IMR-90 (cell line): Measurements from ENCODE around the gene PPP1R9B. TPM values are rescaled to one million over a fixed set of nuclear protein-coding genes. Genes with fewer than 3 reads are reported as not detected.

Experiments
- ATAC-seq: fragments of 200-7000 bp; cut with Tn5 transposase; 2 replicates; pipeline ENCODE4 v1.9.1; 2020; ENCODE audit warnings: low read depth, mild to moderate bottlenecking, moderate library complexity
- BruUV-seq: library from RNA; stranded (reverse); fragments of 400-500 nt; replicated peaks from 2 replicates; lab custom pipeline; 2021; lab: Mats Ljungman, UMichigan
- CTCF ChIA-PET: fragments of 300-600 bp; formaldehyde crosslinking; extraction: SDS; loops from one replicate; lab custom pipeline; 2021; ENCODE audit warnings: antibody characterized with exemption; lab: Yijun Ruan, JAX
- POLR2A ChIA-PET: fragments of 300-600 bp; sonication (Branson Sonifier 250); formaldehyde crosslinking; loops from one replicate; lab custom pipeline; 2022; ENCODE audit warnings: antibody characterized with exemption; ENCODE audit not compliant: unreplicated experiment; lab: Charles Lee
- DNase-seq: peaks from one replicate; pipeline ENCODE4 v3.0.0; 2013
- H2AFZ ChIP-seq: replicated peaks from 2 replicates; pipeline ENCODE3; 2013; ENCODE audit warnings: low read length, mild to moderate bottlenecking; ENCODE audit not compliant: poor library complexity
- H2AK5ac ChIP-seq: 2 replicates; pipeline ENCODE4 v1.6.1; 2013; ENCODE audit warnings: low read depth, low read length, inconsistent platforms
- H2AK9ac ChIP-seq: replicated peaks from 2 replicates; pipeline ENCODE3; 2013; ENCODE audit warnings: mild to moderate bottlenecking, low read depth, low read length, moderate library complexity; ENCODE audit not compliant: poor library complexity
- H2BK120ac ChIP-seq: 2 replicates; pipeline ENCODE4 v1.6.1; 2013; ENCODE audit warnings: low read depth, low read length, inconsistent platforms
- H2BK15ac ChIP-seq: 3 replicates; pipeline ENCODE4 v1.6.1; 2013; ENCODE audit warnings: low read depth, low read length, inconsistent platforms
- H2BK20ac ChIP-seq: 2 replicates; pipeline ENCODE4 v1.6.1; 2013; ENCODE audit warnings: low read depth, mild to moderate bottlenecking, inconsistent platforms, low read length, moderate library complexity
- H2BK5ac ChIP-seq: 2 replicates; pipeline ENCODE4 v1.6.1; 2013; ENCODE audit warnings: mild to moderate bottlenecking, low read depth, low read length, inconsistent platforms; ENCODE audit not compliant: poor library complexity, severe bottlenecking
- H3K14ac ChIP-seq: replicated peaks from 2 replicates; pipeline ENCODE4 v1.6.1; 2013; ENCODE audit warnings: low read depth, low read length, inconsistent platforms
- H3K18ac ChIP-seq: 2 replicates; pipeline ENCODE4 v1.6.1; 2013; ENCODE audit warnings: low read depth, low read length, control low read depth
- H3K23ac ChIP-seq: 2 replicates; pipeline ENCODE4 v1.6.1; 2013; ENCODE audit warnings: low read depth, low read length, inconsistent platforms
- H3K27ac ChIP-seq: 2 replicates; pipeline ENCODE4 v1.5.1; 2013; ENCODE audit warnings: mild to moderate bottlenecking, control low read depth, low read length; ENCODE audit not compliant: insufficient read depth
- H3K27me3 ChIP-seq: 2 replicates; pipeline ENCODE4 v1.6.1; 2013; ENCODE audit warnings: low read length; ENCODE audit not compliant: control insufficient read depth, insufficient read depth
- H3K36me3 ChIP-seq: 2 replicates; pipeline ENCODE4 v1.6.1; 2013; ENCODE audit warnings: low read length, mixed read lengths; ENCODE audit not compliant: control insufficient read depth, insufficient read depth
- H3K4ac ChIP-seq: 2 replicates; pipeline ENCODE4 v1.6.1; 2013; ENCODE audit warnings: low read depth, low read length, inconsistent platforms
- H3K4me1 ChIP-seq: 2 replicates; pipeline ENCODE4 v1.6.1; 2013; ENCODE audit warnings: low read length, mixed read lengths; ENCODE audit not compliant: control insufficient read depth, insufficient read depth
- H3K4me2 ChIP-seq: 2 replicates; pipeline ENCODE4 v1.6.1; 2013; ENCODE audit warnings: low read depth, mild to moderate bottlenecking, control low read depth, low read length, moderate library complexity
- H3K4me3 ChIP-seq: 2 replicates; pipeline ENCODE4 v1.5.1; 2013; ENCODE audit warnings: low read depth, mild to moderate bottlenecking, control low read depth, low read length, moderate library complexity; ENCODE audit not compliant: insufficient read depth
- H3K56ac ChIP-seq: 2 replicates; pipeline ENCODE4 v1.6.1; 2013; ENCODE audit warnings: low read length, inconsistent platforms; ENCODE audit not compliant: insufficient read depth; ENCODE audit errors: extremely low read depth
- H3K79me1 ChIP-seq, 2 experiments: 2 replicates each; pipeline ENCODE4 v1.6.1; 2013; ENCODE audit warnings: low read length in 2 of 2, inconsistent platforms in 1 of 2, low read depth in 1 of 2
- H3K9ac ChIP-seq: 2 replicates; pipeline ENCODE4 v1.6.1; 2013; ENCODE audit warnings: low read depth, low read length, control low read depth
- H3K9me1 ChIP-seq: 2 replicates; pipeline ENCODE4 v1.6.1; 2013; ENCODE audit warnings: low read length, inconsistent platforms; ENCODE audit not compliant: insufficient read depth
- H3K9me3 ChIP-seq: 2 replicates; pipeline ENCODE4 v1.6.1; 2013; ENCODE audit warnings: low read length; ENCODE audit not compliant: control insufficient read depth, insufficient read depth
- H4K20me1 ChIP-seq: 2 replicates; pipeline ENCODE4 v1.6.1; 2013; ENCODE audit warnings: low read length, inconsistent platforms; ENCODE audit not compliant: insufficient read depth
- H4K5ac ChIP-seq: 2 replicates; pipeline ENCODE4 v1.6.1; 2013; ENCODE audit warnings: mild to moderate bottlenecking, low read depth, low read length, control low read depth
- H4K8ac ChIP-seq, 2 experiments: 2 replicates each; pipeline ENCODE4 v1.6.1; 2013; ENCODE audit warnings: low read depth in 2 of 2, low read length in 2 of 2, control low read depth in 1 of 2, inconsistent platforms in 1 of 2
- H4K91ac ChIP-seq: 2 replicates; pipeline ENCODE4 v1.6.1; 2013; ENCODE audit warnings: low read depth, low read length, inconsistent platforms; ENCODE audit not compliant: insufficient read depth
- CEBPB ChIP-seq: IDR thresholded peaks from 2 replicates; pipeline ENCODE4 v1.6.1; 2012; ENCODE audit warnings: low read depth, low read length, improper control_type of control experiment
- FOS ChIP-seq: fragments of 150-350 bp; IDR thresholded peaks from 2 replicates; pipeline ENCODE4 v1.6.1; 2016; ENCODE audit warnings: low read depth, low read length
- MXI1 ChIP-seq: IDR thresholded peaks from 2 replicates; pipeline ENCODE4 v1.6.1; 2012; ENCODE audit warnings: low read depth, mild to moderate bottlenecking, low read length, moderate library complexity, borderline replicate concordance
- NFE2L2 ChIP-seq: fragments of 150-350 bp; IDR thresholded peaks from 2 replicates; pipeline ENCODE4 v1.6.1; 2016; ENCODE audit warnings: low read depth, mild to moderate bottlenecking, low read length
- POLR2A ChIP-seq: IDR thresholded peaks from 2 replicates; pipeline ENCODE4 v1.6.1; 2012; ENCODE audit warnings: mild to moderate bottlenecking, low read depth, low read length
- RAD21 ChIP-seq: IDR thresholded peaks from 2 replicates; pipeline ENCODE4 v1.6.1; 2012; ENCODE audit warnings: low read length, improper control_type of control experiment
- RFX5 ChIP-seq: IDR thresholded peaks from 2 replicates; pipeline ENCODE4 v1.8.0; 2012; ENCODE audit warnings: low read depth, mild to moderate bottlenecking, low read length, moderate library complexity
- SMC3 ChIP-seq: fragments of 150-350 bp; IDR thresholded peaks from 2 replicates; pipeline ENCODE4 v1.6.1; 2016; ENCODE audit warnings: low read depth, mild to moderate bottlenecking, antibody characterized with exemption, low read length, moderate library complexity
- WGBS, 2 experiments: methylation state at CpG; one replicate each; pipeline versions ENCODE4 v1.1.5 to v1.1.7; 2013; ENCODE audit warnings: missing lambda C conversion rate in 2 of 2; ENCODE audit not compliant: insufficient read length in 1 of 2; ENCODE audit errors: extremely low coverage in 2 of 2; 5-methylcytosine and 5-hydroxymethylcytosine counted together
- dilution Hi-C: fragments of 300-500 bp; cut with HindIII; formaldehyde crosslinking; loops from one replicate; pipeline ENCODE4 v1.14.3; 2018; ENCODE audit warnings: low sequenced_read_pairs; ENCODE audit not compliant: unreplicated experiment
- in situ Hi-C: fragments of 300-500 bp; cut with MboI; formaldehyde crosslinking; loops from 3 replicates; pipeline ENCODE4 v1.14.3; 2019; ENCODE audit warnings: low sequenced_read_pairs, inconsistent platforms, mixed read lengths
- intact Hi-C: fragments of 100-400 bp; cut with micrococcal nuclease; formaldehyde crosslinking; loops from 2 replicates; pipeline ENCODE4 v1.10.0; 2022
- polyA plus RNA-seq, 3 experiments: library from polyadenylated mRNA; depleted of rRNA; stranded (reverse); fragments of >200 nt; gene quantifications; 2 replicates each; pipeline ENCODE4 v1.2.3, GENCODE V29; 2012; ENCODE audit warnings: low replicate concordance in 1 of 3
- total RNA-seq: library from RNA; depleted of rRNA; stranded (reverse); fragments of >200 nt; gene quantifications from 2 replicates; pipeline ENCODE4 v1.2.3, GENCODE V29; 2012
- TF ChIP-seq, protein P1 (sequence below): fragments of 150-350 bp; IDR thresholded peaks from 2 replicates; pipeline ENCODE4 v1.6.1; 2016; ENCODE audit warnings: low read depth, mild to moderate bottlenecking, low read length, moderate library complexity, borderline replicate concordance
- TF ChIP-seq, protein P2 (sequence below): fragments of 150-350 bp; IDR thresholded peaks from 2 replicates; pipeline ENCODE4 v1.6.1; 2017; ENCODE audit warnings: mild to moderate bottlenecking, antibody characterized with exemption, low read length, low read depth
- TF ChIP-seq, protein P3 (sequence below): conservative IDR thresholded peaks from 2 replicates; pipeline ENCODE4 v1.5.1; 2012; ENCODE audit warnings: mild to moderate bottlenecking, low read depth, low read length, improper control_type of control experiment

The PPP1R9B gene
- total and polyA plus RNA-seq, 2 of the 4 experiments (the other 2 are of a cell fraction), result 23.0 to 28.0 TPM

DNA sequence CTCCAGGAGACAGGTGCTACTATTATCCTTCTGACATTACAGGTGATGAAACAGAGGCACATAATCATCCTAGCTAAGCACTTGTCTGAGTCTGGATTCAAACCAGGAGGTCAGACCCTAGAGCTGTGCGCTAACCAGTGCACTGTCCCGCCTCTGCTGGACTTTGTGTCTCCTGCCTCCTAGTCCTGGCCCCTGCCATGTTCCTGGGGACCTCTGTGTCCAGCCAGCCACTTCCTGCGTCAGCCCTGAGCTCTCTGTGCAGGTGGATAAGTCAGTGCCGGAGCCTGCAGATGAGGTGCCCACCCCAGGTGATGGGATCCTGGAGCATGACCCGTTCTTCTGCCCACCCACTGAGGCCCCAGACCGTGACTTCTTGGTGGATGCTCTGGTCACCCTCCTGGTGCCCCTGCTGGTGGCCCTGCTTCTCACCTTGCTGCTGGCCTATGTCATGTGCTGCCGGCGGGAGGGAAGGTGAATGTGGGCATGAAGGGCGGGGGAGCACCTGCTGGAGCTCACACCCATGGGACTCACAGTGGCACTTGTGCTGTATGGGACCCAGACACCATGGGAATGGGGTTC is 19.5 kb upstream of the PPP1R9B start:
- no peak for TF ChIP-seq CEBPB
- TF ChIP-seq, protein P1, sequence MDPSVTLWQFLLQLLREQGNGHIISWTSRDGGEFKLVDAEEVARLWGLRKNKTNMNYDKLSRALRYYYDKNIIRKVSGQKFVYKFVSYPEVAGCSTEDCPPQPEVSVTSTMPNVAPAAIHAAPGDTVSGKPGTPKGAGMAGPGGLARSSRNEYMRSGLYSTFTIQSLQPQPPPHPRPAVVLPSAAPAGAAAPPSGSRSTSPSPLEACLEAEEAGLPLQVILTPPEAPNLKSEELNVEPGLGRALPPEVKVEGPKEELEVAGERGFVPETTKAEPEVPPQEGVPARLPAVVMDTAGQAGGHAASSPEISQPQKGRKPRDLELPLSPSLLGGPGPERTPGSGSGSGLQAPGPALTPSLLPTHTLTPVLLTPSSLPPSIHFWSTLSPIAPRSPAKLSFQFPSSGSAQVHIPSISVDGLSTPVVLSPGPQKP, result no peak
- no peak for TF ChIP-seq POLR2A
- TF ChIP-seq RAD21, result no peak
- no peak for TF ChIP-seq NFE2L2
- TF ChIP-seq, protein P2, sequence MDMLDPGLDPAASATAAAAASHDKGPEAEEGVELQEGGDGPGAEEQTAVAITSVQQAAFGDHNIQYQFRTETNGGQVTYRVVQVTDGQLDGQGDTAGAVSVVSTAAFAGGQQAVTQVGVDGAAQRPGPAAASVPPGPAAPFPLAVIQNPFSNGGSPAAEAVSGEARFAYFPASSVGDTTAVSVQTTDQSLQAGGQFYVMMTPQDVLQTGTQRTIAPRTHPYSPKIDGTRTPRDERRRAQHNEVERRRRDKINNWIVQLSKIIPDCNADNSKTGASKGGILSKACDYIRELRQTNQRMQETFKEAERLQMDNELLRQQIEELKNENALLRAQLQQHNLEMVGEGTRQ, result no peak
- TF ChIP-seq SMC3, result no peak
- TF ChIP-seq FOS, result no peak
- TF ChIP-seq, protein P3, sequence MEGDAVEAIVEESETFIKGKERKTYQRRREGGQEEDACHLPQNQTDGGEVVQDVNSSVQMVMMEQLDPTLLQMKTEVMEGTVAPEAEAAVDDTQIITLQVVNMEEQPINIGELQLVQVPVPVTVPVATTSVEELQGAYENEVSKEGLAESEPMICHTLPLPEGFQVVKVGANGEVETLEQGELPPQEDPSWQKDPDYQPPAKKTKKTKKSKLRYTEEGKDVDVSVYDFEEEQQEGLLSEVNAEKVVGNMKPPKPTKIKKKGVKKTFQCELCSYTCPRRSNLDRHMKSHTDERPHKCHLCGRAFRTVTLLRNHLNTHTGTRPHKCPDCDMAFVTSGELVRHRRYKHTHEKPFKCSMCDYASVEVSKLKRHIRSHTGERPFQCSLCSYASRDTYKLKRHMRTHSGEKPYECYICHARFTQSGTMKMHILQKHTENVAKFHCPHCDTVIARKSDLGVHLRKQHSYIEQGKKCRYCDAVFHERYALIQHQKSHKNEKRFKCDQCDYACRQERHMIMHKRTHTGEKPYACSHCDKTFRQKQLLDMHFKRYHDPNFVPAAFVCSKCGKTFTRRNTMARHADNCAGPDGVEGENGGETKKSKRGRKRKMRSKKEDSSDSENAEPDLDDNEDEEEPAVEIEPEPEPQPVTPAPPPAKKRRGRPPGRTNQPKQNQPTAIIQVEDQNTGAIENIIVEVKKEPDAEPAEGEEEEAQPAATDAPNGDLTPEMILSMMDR, result no peak
- no peak for TF ChIP-seq RFX5
- TF ChIP-seq MXI1, result no peak
- Histone ChIP-seq H4K5ac (no peak overlapping the region), H2BK5ac (no peak overlapping the region), H3K56ac (no peak overlapping the region), H2AK5ac (peak overlapping the region; percentile 87), H3K23ac (no peak overlapping the region), H3K4ac (peak overlapping the region; percentile 73), H3K4me1 (peaks cover 8% of the 10 kb centered on the region), H3K79me1 (peaks cover 3 to 10% of the 10 kb centered on the region in 2 experiments; a peak in 2 of 4 replicates), H2AK9ac (peak overlapping the region; percentile 55), H3K9me1 (peaks cover 9% of the 10 kb centered on the region; the same call in 1 of the 2 replicates), H4K91ac (peak overlapping the region; percentile 64), H3K4me3 (no peak overlapping the region), H2AFZ (no peak overlapping the region), H3K4me2 (no peak overlapping the region), H4K20me1 (no peaks in the 10 kb centered on the region), H4K8ac (peak overlapping the region in 1 of 2 experiments; percentile 61; a peak in 1 of 4 replicates), H3K9ac (no peak overlapping the region), H3K27me3 (no peaks in the 10 kb centered on the region), H3K18ac (no peak overlapping the region), H3K27ac (no peak overlapping the region; the same call in 1 of the 2 replicates), H3K36me3 (no peaks in the 10 kb centered on the region), H2BK15ac (peak overlapping the region; percentile 75; the same call in 1 of the 3 replicates), H2BK120ac (0 out of 2 replicates have a peak overlapping the region, but pooled peaks have one; percentile 78), H2BK20ac (peak overlapping the region; percentile 82; the same call in 1 of the 2 replicates), H3K14ac (no peak overlapping the region), H3K9me3 (no peaks in the 10 kb centered on the region)
- intact Hi-C loops, result loop anchor here (1.0 kb wide), 3 partner anchors 30 to 127 kb away; no protein-coding TSS in a partner anchor
- ATAC-seq (no peak), DNase-seq (no peak)
- 93% methylated on average over 4 of the region's 9 CpGs; no CpG with 5 or more reads in 1 of the 2 experiments for WGBS, 2 experiments
- dilution Hi-C loops, result no loop called here
- in situ Hi-C loops, result loop anchor here (10.0 kb wide), 1 partner anchor 115 kb away; no protein-coding TSS in a partner anchor
- POLR2A ChIA-PET, result interaction anchor here (1.2 kb wide), 1 partner anchor 107 kb away, joined by 5 read pairs; no protein-coding TSS in a partner anchor
- CTCF ChIA-PET, result interaction anchor here (0.6 to 3.0 kb wide), 20 partner anchors 8 to 192 kb away, joined by 3 to 54 read pairs (median 4); partner anchors contain the start of gene TMEM92
- BruUV-seq, result no TSS peak
